H1 (cell line): ENCODE data around the gene CEP44. TPM values are rescaled to one million over a fixed set of nuclear protein-coding genes. Genes with fewer than 3 reads are reported as not detected.

ENCODE experiments used
- CTCF ChIA-PET: fragments of 300-600 bp; sonication (Branson Sonifier 250); formaldehyde crosslinking; loops from one replicate; lab custom pipeline; 2021; ENCODE audit not compliant: partially characterized antibody; lab: Charles Lee
- POLR2A ChIA-PET: fragments of 300-600 bp; sonication (Branson Sonifier 250); formaldehyde crosslinking; loops from one replicate; lab custom pipeline; 2021; ENCODE audit warnings: inconsistent platforms; ENCODE audit not compliant: partially characterized antibody; lab: Charles Lee
- DNase-seq, 2 experiments: peaks; one replicate each; pipeline versions ENCODE4 v3.0.0 to v3.0.0-alpha.2; 2010 to 2022; ENCODE audit warnings: low spot score in 2 of 2, low read depth in 1 of 2, mixed read lengths in 1 of 2
- FAIRE-seq: peaks from 2 replicates; lab custom pipeline; 2011; peaks lifted over from hg19 to GRCh38; lab: Jason Lieb, UNC
- H2AFZ ChIP-seq: 2 replicates; pipeline ENCODE4 v1.8.1; 2012; ENCODE audit warnings: low read length, inconsistent platforms
- H2AK5ac ChIP-seq: 2 replicates; pipeline ENCODE4 v1.6.1; 2013; ENCODE audit warnings: low read depth, low read length
- H2BK120ac ChIP-seq: replicated peaks from 2 replicates; pipeline ENCODE3; 2013; ENCODE audit warnings: low read depth, low read length, inconsistent platforms
- H2BK12ac ChIP-seq: 2 replicates; pipeline ENCODE4 v1.6.1; 2013; ENCODE audit warnings: low read depth, low read length
- H2BK15ac ChIP-seq: 2 replicates; pipeline ENCODE4 v1.6.1; 2013; ENCODE audit warnings: low read length
- H2BK20ac ChIP-seq: 2 replicates; pipeline ENCODE4 v1.6.1; 2013; ENCODE audit warnings: low read length
- H2BK5ac ChIP-seq: 2 replicates; pipeline ENCODE4 v1.6.1; 2013; ENCODE audit warnings: low read depth, low read length
- H3K14ac ChIP-seq: 2 replicates; pipeline ENCODE4 v1.6.1; 2013; ENCODE audit warnings: inconsistent platforms; ENCODE audit not compliant: insufficient read length
- H3K18ac ChIP-seq: 2 replicates; pipeline ENCODE4 v1.6.1; 2013; ENCODE audit warnings: low read length; ENCODE audit errors: extremely low read depth
- H3K23ac ChIP-seq: 2 replicates; pipeline ENCODE4 v1.6.1; 2013; ENCODE audit warnings: inconsistent platforms; ENCODE audit not compliant: insufficient read length
- H3K23me2 ChIP-seq: 2 replicates; pipeline ENCODE4 v1.6.1; 2013; ENCODE audit warnings: low read depth, low read length
- H3K27ac ChIP-seq: 2 replicates; pipeline ENCODE4 v1.6.1; 2011; ENCODE audit warnings: low read depth, low read length, inconsistent platforms
- H3K27me3 ChIP-seq, 4 experiments: replicated peaks in 1 of 4; 1 replicate in 1 of 4; 2 replicates in 3 of 4; pipeline versions ENCODE4 v1.6.1 to v1.8.1; 2011 to 2013; ENCODE audit warnings: low read length in 3 of 4, mild to moderate bottlenecking in 3 of 4, inconsistent platforms in 2 of 4, mixed read lengths in 2 of 4, moderate library complexity in 1 of 4; ENCODE audit not compliant: control insufficient read depth in 3 of 4, insufficient read depth in 3 of 4; ENCODE audit errors: extremely low read depth in 1 of 4
- H3K36me3 ChIP-seq, 4 experiments: 2 replicates each; pipeline versions ENCODE4 v1.6.1 to v1.8.1; 2011 to 2013; ENCODE audit warnings: mild to moderate bottlenecking in 4 of 4, low read length in 3 of 4, moderate library complexity in 2 of 4, control low read depth in 1 of 4, inconsistent platforms in 1 of 4; ENCODE audit not compliant: insufficient read depth in 4 of 4, control insufficient read depth in 2 of 4
- H3K4ac ChIP-seq: replicated peaks from 2 replicates; pipeline ENCODE3; 2013; ENCODE audit warnings: low read length, low read depth, mixed read lengths, inconsistent platforms; ENCODE audit not compliant: insufficient read length
- H3K4me1 ChIP-seq, 4 experiments: replicated peaks in 1 of 4; 1 replicate in 1 of 4; 2 replicates in 3 of 4; pipeline versions ENCODE4 v1.6.1 to v1.8.1; 2011 to 2013; ENCODE audit warnings: low read length in 3 of 4, inconsistent platforms in 2 of 4, mixed read lengths in 1 of 4; ENCODE audit not compliant: insufficient read depth in 4 of 4, control insufficient read depth in 3 of 4
- H3K4me2 ChIP-seq, 2 experiments: 2 replicates each; pipeline versions ENCODE4 v1.6.1 to v1.8.1; 2011 to 2013; ENCODE audit warnings: low read depth in 2 of 2, low read length in 2 of 2, control low read depth in 1 of 2, inconsistent platforms in 1 of 2, mild to moderate bottlenecking in 1 of 2; ENCODE audit not compliant: insufficient read depth in 1 of 2
- H3K4me3 ChIP-seq, 4 experiments: fragments of 200-600, 300-600 bp in 1 of 4; sonication (generic), shearing (Covaris generic), sonication (Bioruptor Twin) in 1 of 4; 2 replicates each; pipeline versions ENCODE4 v1.5.1 to v1.8.1; 2011 to 2016; ENCODE audit warnings: low read length in 4 of 4, low read depth in 3 of 4, control low read depth in 2 of 4, inconsistent platforms in 2 of 4, mild to moderate bottlenecking in 2 of 4, mixed read lengths in 1 of 4, moderate library complexity in 1 of 4; ENCODE audit not compliant: insufficient read depth in 2 of 4; ENCODE audit errors: extremely low read depth in 1 of 4
- H3K56ac ChIP-seq: replicated peaks from 2 replicates; pipeline ENCODE3; 2013; ENCODE audit warnings: low read depth, mild to moderate bottlenecking, mixed read lengths, low read length, inconsistent platforms; ENCODE audit not compliant: insufficient read length
- H3K79me1 ChIP-seq: 2 replicates; pipeline ENCODE4 v1.6.1; 2013; ENCODE audit warnings: low read depth, low read length, control low read depth
- H3K79me2 ChIP-seq, 2 experiments: 2 replicates each; pipeline versions ENCODE4 v1.6.1 to v1.8.1; 2012 to 2013; ENCODE audit warnings: low read length in 2 of 2, mild to moderate bottlenecking in 2 of 2, inconsistent platforms in 1 of 2; ENCODE audit not compliant: insufficient read depth in 2 of 2, control insufficient read depth in 1 of 2
- H3K9ac ChIP-seq, 4 experiments: replicated peaks in 1 of 4; 1 replicate in 1 of 4; 2 replicates in 3 of 4; pipeline versions ENCODE4 v1.6.1 to v1.8.1; 2011 to 2013; ENCODE audit warnings: low read depth in 3 of 4, low read length in 3 of 4, control low read depth in 2 of 4, mild to moderate bottlenecking in 2 of 4, moderate library complexity in 2 of 4, inconsistent platforms in 1 of 4; ENCODE audit errors: extremely low read depth in 1 of 4
- H3K9me3 ChIP-seq, 2 experiments: 2 replicates each; pipeline versions ENCODE4 v1.6.1 to v1.8.1; 2012 to 2013; ENCODE audit warnings: mild to moderate bottlenecking in 2 of 2, moderate library complexity in 2 of 2, control low read depth in 1 of 2, inconsistent platforms in 1 of 2, low read depth in 1 of 2, low read length in 1 of 2, mixed read lengths in 1 of 2; ENCODE audit not compliant: insufficient read depth in 2 of 2
- H4K20me1 ChIP-seq, 2 experiments: replicated peaks in 1 of 2; 2 replicates each; pipeline versions ENCODE3 to v1.8.1; 2011 to 2013; ENCODE audit warnings: inconsistent platforms in 2 of 2, low read length in 2 of 2, mild to moderate bottlenecking in 1 of 2; ENCODE audit not compliant: insufficient read depth in 2 of 2, control insufficient read depth in 1 of 2
- H4K5ac ChIP-seq: 2 replicates; pipeline ENCODE4 v1.6.1; 2013; ENCODE audit warnings: low read length, low read depth, mixed read lengths, inconsistent platforms; ENCODE audit not compliant: insufficient read length
- H4K8ac ChIP-seq: 2 replicates; pipeline ENCODE4 v1.8.0; 2013; ENCODE audit warnings: mild to moderate bottlenecking, moderate library complexity, low read length, inconsistent platforms; ENCODE audit not compliant: insufficient read depth; ENCODE audit errors: extremely low read depth
- H4K91ac ChIP-seq: replicated peaks from 2 replicates; pipeline ENCODE3; 2013; ENCODE audit warnings: low read length, mixed read lengths, inconsistent platforms; ENCODE audit not compliant: insufficient read length
- CEBPB ChIP-seq: IDR thresholded peaks from 2 replicates; pipeline ENCODE4 v1.6.1; 2012; ENCODE audit warnings: low read depth, low read length
- CHD2 ChIP-seq: IDR thresholded peaks from 2 replicates; pipeline ENCODE4 v1.6.1; 2012; ENCODE audit warnings: low read length, improper control_type of control experiment
- KDM5A ChIP-seq: fragments of 200-600 bp; IDR thresholded peaks from 2 replicates; pipeline ENCODE4 v1.7.1; 2012; ENCODE audit warnings: mild to moderate bottlenecking, low read length, inconsistent platforms, mixed read lengths
- SAP30 ChIP-seq: fragments of 300-600 bp; sonication (generic); IDR thresholded peaks from 2 replicates; pipeline ENCODE4 v1.7.1; 2012; ENCODE audit warnings: low read length, moderate library complexity, mild to moderate bottlenecking, inconsistent platforms; ENCODE audit not compliant: insufficient read depth, insufficient replicate concordance
- SP1 ChIP-seq: IDR thresholded peaks from 2 replicates; pipeline ENCODE4 v1.6.1; 2011; ENCODE audit warnings: low read depth, low read length
- SP2 ChIP-seq: IDR thresholded peaks from 2 replicates; pipeline ENCODE4 v1.6.1; 2012; ENCODE audit warnings: mild to moderate bottlenecking, low read length, inconsistent platforms
- SP4 ChIP-seq: IDR thresholded peaks from 2 replicates; pipeline ENCODE4 v1.6.1; 2012; ENCODE audit warnings: low read length, inconsistent platforms
- WGBS, 2 experiments: shearing (Covaris generic) in 1 of 2; methylation state at CpG; one replicate each; pipeline versions ENCODE4 v1.1.6 to v1.1.7; 2013 to 2015; ENCODE audit warnings: low lambda C conversion rate in 2 of 2, mixed read lengths in 2 of 2, inconsistent platforms in 1 of 2, low coverage in 1 of 2, missing lambda C conversion rate in 1 of 2; ENCODE audit not compliant: insufficient replicate concordance in 2 of 2, insufficient coverage in 1 of 2, insufficient read length in 1 of 2; ENCODE audit errors: extremely low coverage in 1 of 2, missing lambda C conversion rate in 1 of 2; 5-methylcytosine and 5-hydroxymethylcytosine counted together
- polyA plus RNA-seq, 7 experiments: library from polyadenylated mRNA; depleted of rRNA in 3 of 7; stranded (reverse) in 5 of 7; unstranded in 2 of 7; fragments of >200 nt in 5 of 7; fragments of 200-250 nt in 2 of 7; gene quantifications; 1 replicate in 5 of 7; 2 replicates in 1 of 7; 4 replicates in 1 of 7; pipeline versions ENCODE4 v1.2.1 to v1.2.3, GENCODE V29; 2011 to 2013; ENCODE audit warnings: missing spikeins in 2 of 7, mixed read lengths in 2 of 7
- total RNA-seq: library from RNA; stranded (reverse); fragmentation: NEBNext Ultra II Directional; extraction: Animal tissue kit (Norgen Biotek cat#: 25700); gene quantifications from 2 replicates; pipeline ENCODE4 v1.2.1, GENCODE V29; 2021
- TF ChIP-seq, protein P1 (sequence below): IDR thresholded peaks from 2 replicates; pipeline ENCODE4 v1.6.1; 2012; ENCODE audit warnings: low read length, inconsistent platforms

CEP44 gene
- total and polyA plus RNA-seq, 2 of the 8 experiments (the other 6 are each of a cell fraction or from before 2014, with no cell fraction given) = 3.4 to 17.1 TPM

DNA sequence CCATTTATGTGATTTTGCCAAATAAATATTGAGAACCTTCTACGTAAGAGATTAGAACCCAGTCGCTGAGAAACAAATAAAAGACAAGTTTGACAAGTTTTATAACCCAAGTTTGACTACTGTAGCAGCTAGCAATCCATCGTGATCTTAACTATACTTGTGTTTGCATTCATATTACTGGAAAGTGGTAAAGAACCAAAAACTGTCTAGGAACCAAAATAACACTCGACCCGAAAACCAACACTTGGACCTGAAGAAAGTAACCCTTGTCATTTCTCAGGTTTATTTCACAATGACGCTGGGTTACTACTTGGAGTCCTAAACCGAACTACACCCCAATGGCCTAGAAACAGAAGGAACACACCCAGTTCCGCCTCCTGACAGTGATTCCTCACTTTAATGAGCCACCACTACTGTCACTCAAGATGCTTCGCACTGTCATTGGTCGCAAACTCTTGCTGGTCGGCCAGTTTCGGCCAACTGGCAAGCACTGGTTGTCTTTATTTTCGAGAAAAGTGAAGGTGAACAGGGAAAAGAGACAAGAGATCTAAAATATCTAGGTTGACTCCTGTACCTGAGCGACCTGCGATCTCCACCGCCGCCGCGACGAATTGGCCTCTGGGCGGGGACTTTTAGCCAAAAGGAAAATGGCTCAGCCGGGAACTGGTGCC, 740 bp upstream of the CEP44 start:
- peak overlapping the region; percentile 22 for H3K56ac ChIP-seq
- H2AK5ac ChIP-seq = no peak overlapping the region
- no peaks in the 10 kb centered on the region for H3K36me3 ChIP-seq
- 0 out of 2 replicates have a peak overlapping the region, but pooled peaks have one; percentile 52 for H4K8ac ChIP-seq
- H3K4me3 ChIP-seq = peak overlapping the region; percentile 73 to 96 (median 92)
- whole genome bisulfite sequencing, 2 experiments = 4% methylated on average over 22 of the region's 22 CpGs; no CpG with 5 or more reads in 1 of the 2 experiments
- peak; percentile 38 to 68 for DNase-seq
- peak; percentile 84 for FAIRE-seq
- H3K14ac ChIP-seq = no peak overlapping the region
- 0 out of 2 replicates have a peak, but pooled peaks cover 2% of the 10 kb centered on the region for H3K79me1 ChIP-seq
- peaks cover 0 to 3% (median 0%) of the 10 kb centered on the region in 4 experiments; a peak in 1 of 7 replicates for H3K4me1 ChIP-seq
- H3K9ac ChIP-seq = peak overlapping the region; percentile 94 to 100 (median 98)
- H3K79me2 ChIP-seq = peaks cover 0 to 39% of the 10 kb centered on the region in 2 experiments; a peak in 2 of 4 replicates
- no peak overlapping the region for H4K91ac ChIP-seq
- ChIA-PET CTCF (no interaction called here), POLR2A (interaction anchor here (1.8 kb wide), 1 partner anchor 16 kb away, joined by 3 read pairs; no protein-coding TSS in a partner anchor)
- peak overlapping the region; percentile 99; the same call in 1 of the 2 replicates for H2BK12ac ChIP-seq
- no peaks in the 10 kb centered on the region for H3K9me3 ChIP-seq
- H3K4ac ChIP-seq = no peak overlapping the region
- no peak overlapping the region for H3K23ac ChIP-seq
- H3K27me3 ChIP-seq = no peaks in the 10 kb centered on the region
- H4K5ac ChIP-seq = no peak overlapping the region
- H2BK20ac ChIP-seq = no peak overlapping the region
- peak overlapping the region; percentile 100 for H3K27ac ChIP-seq
- TF ChIP-seq SAP30 (no peak), KDM5A (no peak), CHD2 (peak; percentile 88), SP1 (peak; percentile 98), CEBPB (0 out of 2 replicates have a peak, but pooled peaks have one; percentile 16), SP2 (peak; percentile 72), SP4 (no peak)
- TF ChIP-seq, protein P1, sequence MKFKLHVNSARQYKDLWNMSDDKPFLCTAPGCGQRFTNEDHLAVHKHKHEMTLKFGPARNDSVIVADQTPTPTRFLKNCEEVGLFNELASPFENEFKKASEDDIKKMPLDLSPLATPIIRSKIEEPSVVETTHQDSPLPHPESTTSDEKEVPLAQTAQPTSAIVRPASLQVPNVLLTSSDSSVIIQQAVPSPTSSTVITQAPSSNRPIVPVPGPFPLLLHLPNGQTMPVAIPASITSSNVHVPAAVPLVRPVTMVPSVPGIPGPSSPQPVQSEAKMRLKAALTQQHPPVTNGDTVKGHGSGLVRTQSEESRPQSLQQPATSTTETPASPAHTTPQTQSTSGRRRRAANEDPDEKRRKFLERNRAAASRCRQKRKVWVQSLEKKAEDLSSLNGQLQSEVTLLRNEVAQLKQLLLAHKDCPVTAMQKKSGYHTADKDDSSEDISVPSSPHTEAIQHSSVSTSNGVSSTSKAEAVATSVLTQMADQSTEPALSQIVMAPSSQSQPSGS = no peak
- H4K20me1 ChIP-seq = no peaks in the 10 kb centered on the region
- H2BK120ac ChIP-seq = no peak overlapping the region
- H2AFZ ChIP-seq = peak overlapping the region; percentile 100
- H2BK15ac ChIP-seq = 0 out of 2 replicates have a peak overlapping the region, but pooled peaks have one; percentile 47
- H3K18ac ChIP-seq = no peak overlapping the region; the same call in 1 of the 2 replicates
- H2BK5ac ChIP-seq = peak overlapping the region; percentile 99
- peak overlapping the region; percentile 73 to 76 for H3K4me2 ChIP-seq
- H3K23me2 ChIP-seq = peaks cover 2% of the 10 kb centered on the region
